Type B pancreatic cell (in vitro differentiated cells): Measurements from ENCODE around the gene RINL. TPM values are rescaled to one million over a fixed set of nuclear protein-coding genes. Genes with fewer than 3 reads are reported as not detected.

ENCODE experiments used
- DNase-seq: peaks from one replicate; pipeline ENCODE4 v3.0.0; 2021; ENCODE audit warnings: mixed read lengths; ENCODE audit not compliant: unreplicated experiment; ENCODE audit errors: extremely low spot score
- H3K27ac Mint-ChIP-seq: 2 replicates; pipeline ENCODE4 v1.8.0; 2021; ENCODE audit warnings: mild to moderate bottlenecking, mixed read lengths
- H3K27me3 Mint-ChIP-seq: 2 replicates; pipeline ENCODE4 v1.8.0; 2021; ENCODE audit warnings: mixed read lengths
- H3K36me3 Mint-ChIP-seq: 2 replicates; pipeline ENCODE4 v1.8.0; 2021; ENCODE audit warnings: mixed read lengths
- H3K4me1 Mint-ChIP-seq: one replicate; pipeline ENCODE4 v1.8.0; 2021; ENCODE audit warnings: mixed read lengths; ENCODE audit not compliant: unreplicated experiment
- H3K4me3 Mint-ChIP-seq: 2 replicates; pipeline ENCODE4 v1.8.0; 2021; ENCODE audit warnings: mild to moderate bottlenecking, mixed read lengths
- H3K9me3 Mint-ChIP-seq: 2 replicates; pipeline ENCODE4 v1.8.0; 2021; ENCODE audit warnings: mixed read lengths
- total RNA-seq: library from RNA; stranded (reverse); gene quantifications from 2 replicates; pipeline ENCODE4 v1.2.1, GENCODE V29; 2021; ENCODE audit warnings: low replicate concordance
- TF ChIP-seq, protein P1 (sequence below): fragments of 200-600 bp; sonication (generic); conservative IDR thresholded peaks from 2 replicates; pipeline ENCODE4 v1.5.0; 2021; ENCODE audit warnings: antibody characterized with exemption, mild to moderate bottlenecking

The RINL gene
- total RNA-seq, 1 donor from 2014 or later = 3.4 TPM

DNA sequence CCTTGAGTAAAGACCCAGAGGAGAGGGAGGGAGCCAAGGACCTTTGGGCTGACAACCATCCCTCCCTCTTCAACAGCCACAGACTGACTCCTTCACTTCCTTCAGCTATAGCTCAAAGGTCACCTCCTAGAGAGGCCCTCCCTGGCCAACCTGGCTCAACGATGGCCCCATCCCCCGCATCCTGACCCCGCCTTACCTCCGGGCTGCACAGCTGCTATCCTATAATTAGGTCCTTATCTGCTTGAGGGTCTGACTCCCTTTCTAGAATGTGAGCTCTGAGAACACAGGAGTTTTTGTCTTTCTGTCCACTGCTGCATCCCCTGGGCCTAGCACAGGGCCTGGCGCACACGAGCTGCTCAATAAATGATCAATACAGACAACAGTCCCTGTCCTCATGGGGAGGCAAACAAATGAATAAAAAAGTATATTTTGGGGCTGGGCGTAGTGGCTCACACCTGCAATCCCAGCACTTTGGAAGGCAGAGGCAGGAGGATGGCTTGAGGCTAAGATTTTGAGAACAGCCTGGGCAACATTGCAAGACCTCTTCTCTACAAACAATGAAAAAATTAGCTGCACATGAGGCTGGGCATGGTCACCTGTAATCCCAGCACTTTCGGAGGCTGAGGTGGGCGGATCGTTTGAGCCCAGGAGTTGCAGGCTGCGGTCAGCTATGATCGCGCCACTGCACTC is 58.7 kb downstream of the RINL start:
- H3K4me1 Mint-ChIP-seq = peaks cover 14% of the 10 kb centered on the region
- peak overlapping the region; percentile 36 for H3K4me3 Mint-ChIP-seq
- H3K27ac Mint-ChIP-seq = peak overlapping the region; percentile 74
- TF ChIP-seq, protein P1, sequence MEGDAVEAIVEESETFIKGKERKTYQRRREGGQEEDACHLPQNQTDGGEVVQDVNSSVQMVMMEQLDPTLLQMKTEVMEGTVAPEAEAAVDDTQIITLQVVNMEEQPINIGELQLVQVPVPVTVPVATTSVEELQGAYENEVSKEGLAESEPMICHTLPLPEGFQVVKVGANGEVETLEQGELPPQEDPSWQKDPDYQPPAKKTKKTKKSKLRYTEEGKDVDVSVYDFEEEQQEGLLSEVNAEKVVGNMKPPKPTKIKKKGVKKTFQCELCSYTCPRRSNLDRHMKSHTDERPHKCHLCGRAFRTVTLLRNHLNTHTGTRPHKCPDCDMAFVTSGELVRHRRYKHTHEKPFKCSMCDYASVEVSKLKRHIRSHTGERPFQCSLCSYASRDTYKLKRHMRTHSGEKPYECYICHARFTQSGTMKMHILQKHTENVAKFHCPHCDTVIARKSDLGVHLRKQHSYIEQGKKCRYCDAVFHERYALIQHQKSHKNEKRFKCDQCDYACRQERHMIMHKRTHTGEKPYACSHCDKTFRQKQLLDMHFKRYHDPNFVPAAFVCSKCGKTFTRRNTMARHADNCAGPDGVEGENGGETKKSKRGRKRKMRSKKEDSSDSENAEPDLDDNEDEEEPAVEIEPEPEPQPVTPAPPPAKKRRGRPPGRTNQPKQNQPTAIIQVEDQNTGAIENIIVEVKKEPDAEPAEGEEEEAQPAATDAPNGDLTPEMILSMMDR = no peak
- peaks cover 3% of the 10 kb centered on the region for H3K9me3 Mint-ChIP-seq
- no peak for DNase-seq
- H3K27me3 Mint-ChIP-seq = no peaks in the 10 kb centered on the region
- peaks cover 32% of the 10 kb centered on the region for H3K36me3 Mint-ChIP-seq

Other genes with a start within 250 kb of the RINL start
- 475 and 776 TPM in 2 replicates for gene ACTN4, start 230.6 kb downstream of the RINL start, total RNA-seq
- gene CAPN12, start 133.8 kb downstream of the RINL start, total RNA-seq = 3.0 and 4.5 TPM in 2 replicates
- gene LGALS7, start 104.8 kb downstream of the RINL start, total RNA-seq = 1.8 and 1.9 TPM in 2 replicates
- not detected in 2 replicates for gene LGALS7B, start 89.1 kb downstream of the RINL start, total RNA-seq
- 33.4 and 104 TPM in 2 replicates for gene LGALS4, start 65.3 kb downstream of the RINL start, total RNA-seq
- 134 and 142 TPM in 2 replicates for gene ECH1, start 46.5 kb downstream of the RINL start, total RNA-seq
- gene HNRNPL, start 28.3 kb downstream of the RINL start, total RNA-seq = 338 and 451 TPM in 2 replicates
- gene SIRT2, start 21.3 kb upstream of the RINL start, total RNA-seq = 43.7 and 46.0 TPM in 2 replicates
- gene NFKBIB, start 21.7 kb upstream of the RINL start, total RNA-seq = 13.7 and 21.1 TPM in 2 replicates
- gene CCER2, start 33.9 kb upstream of the RINL start, total RNA-seq = 0.55 and 1.2 TPM in 2 replicates
- 29.4 and 32.3 TPM in 2 replicates for gene SARS2, start 52.5 kb upstream of the RINL start, total RNA-seq
- 45.6 and 58.0 TPM in 2 replicates for gene MRPS12, start 52.7 kb upstream of the RINL start, total RNA-seq
- 10.6 and 26.0 TPM in 2 replicates for gene FBXO17, start 97.5 kb upstream of the RINL start, total RNA-seq
- 8.2 and 10.1 TPM in 2 replicates for gene FBXO27, start 154.3 kb upstream of the RINL start, total RNA-seq
- 0.29 and 0.31 TPM in 2 replicates for gene ACP7, start 206.1 kb upstream of the RINL start, total RNA-seq
- gene PAK4, start 247.5 kb upstream of the RINL start, total RNA-seq = 52.1 and 64.3 TPM in 2 replicates